ENCODE results near the gene HOXD9.
A peak's percentile ranks its signal among the peaks of the same experiment; 100 is the strongest.

DNA sequence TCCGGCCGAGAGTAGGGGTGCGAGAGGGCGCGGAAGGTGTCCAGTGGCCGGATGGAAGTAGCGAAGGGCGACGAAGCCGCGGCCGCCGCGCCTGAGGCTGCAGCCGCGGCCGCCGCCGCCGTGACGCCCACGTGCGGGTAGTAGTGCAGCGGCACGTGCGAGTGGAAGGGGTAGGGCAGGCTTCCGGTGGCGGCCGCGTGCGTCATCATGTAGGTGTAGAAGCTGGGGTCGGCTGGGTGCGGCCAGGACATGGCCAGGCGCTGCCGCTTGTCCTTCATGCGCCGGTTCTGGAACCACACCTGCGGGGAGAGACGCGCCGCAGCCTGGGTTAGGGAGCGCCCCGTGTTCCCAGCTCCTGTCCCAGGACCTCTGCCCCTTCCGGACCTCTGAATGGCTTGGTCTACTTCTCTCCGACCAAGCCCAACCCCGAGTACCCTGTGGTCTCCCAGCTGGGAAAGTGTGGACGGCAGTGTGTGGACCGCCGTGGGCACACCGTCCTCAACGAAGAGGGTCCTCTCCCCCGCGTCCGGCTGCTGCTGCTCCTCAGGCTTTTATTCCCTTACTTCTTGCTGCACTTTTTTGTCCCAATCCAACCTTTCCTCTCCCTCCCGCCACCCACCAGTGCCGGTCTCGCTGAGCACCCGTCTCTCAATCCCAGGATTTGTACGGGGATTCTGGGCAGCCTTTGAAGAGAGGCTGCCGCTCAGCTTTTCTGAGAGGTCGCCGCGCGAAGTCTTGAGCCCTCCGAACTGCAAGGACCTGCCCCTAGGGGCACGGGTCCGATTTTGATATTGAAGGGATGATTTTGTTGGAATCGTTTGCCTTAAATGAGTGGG lies 41.8 kb upstream of the HOXD9 start:
- TF ChIP-seq HDAC2 (IDR thresholded peaks at IDR 0.05; ENCODE audit: borderline replicate concordance in 1 of 2, low read depth in 2 of 2, low read length in 2 of 2) (no peak), EZH2 (IDR thresholded peaks at IDR 0.05; ENCODE audit: low read depth, low read length, severe bottlenecking) (peak; percentile 84), POLR2AphosphoS5 (IDR thresholded peaks at IDR 0.05; ENCODE audit: low read depth, low read length) (no peak), KDM1A (IDR thresholded peaks at IDR 0.05; ENCODE audit: borderline replicate concordance, low read length) (no peak), SP1 (IDR thresholded peaks at IDR 0.05; ENCODE audit: low read depth, low read length) (no peak), SIRT6 (IDR thresholded peaks at IDR 0.05; ENCODE audit: low read length) (no peak), YY1 (IDR thresholded peaks at IDR 0.05; ENCODE audit: low read depth, low read length) (no peak), POLR2A (IDR thresholded peaks at IDR 0.05; ENCODE audit: control extremely low read depth in 1 of 2, low read depth in 2 of 2, low read length in 2 of 2) (no peak), CBX5 (IDR thresholded peaks at IDR 0.05; ENCODE audit: low read depth, low read length) (no peak)
- TF ChIP-seq, protein P1, sequence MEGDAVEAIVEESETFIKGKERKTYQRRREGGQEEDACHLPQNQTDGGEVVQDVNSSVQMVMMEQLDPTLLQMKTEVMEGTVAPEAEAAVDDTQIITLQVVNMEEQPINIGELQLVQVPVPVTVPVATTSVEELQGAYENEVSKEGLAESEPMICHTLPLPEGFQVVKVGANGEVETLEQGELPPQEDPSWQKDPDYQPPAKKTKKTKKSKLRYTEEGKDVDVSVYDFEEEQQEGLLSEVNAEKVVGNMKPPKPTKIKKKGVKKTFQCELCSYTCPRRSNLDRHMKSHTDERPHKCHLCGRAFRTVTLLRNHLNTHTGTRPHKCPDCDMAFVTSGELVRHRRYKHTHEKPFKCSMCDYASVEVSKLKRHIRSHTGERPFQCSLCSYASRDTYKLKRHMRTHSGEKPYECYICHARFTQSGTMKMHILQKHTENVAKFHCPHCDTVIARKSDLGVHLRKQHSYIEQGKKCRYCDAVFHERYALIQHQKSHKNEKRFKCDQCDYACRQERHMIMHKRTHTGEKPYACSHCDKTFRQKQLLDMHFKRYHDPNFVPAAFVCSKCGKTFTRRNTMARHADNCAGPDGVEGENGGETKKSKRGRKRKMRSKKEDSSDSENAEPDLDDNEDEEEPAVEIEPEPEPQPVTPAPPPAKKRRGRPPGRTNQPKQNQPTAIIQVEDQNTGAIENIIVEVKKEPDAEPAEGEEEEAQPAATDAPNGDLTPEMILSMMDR (IDR thresholded peaks at IDR 0.05; ENCODE audit: control extremely low read depth in 1 of 3, insufficient read depth in 1 of 3, low read depth in 1 of 3, low read length in 3 of 3), result no peak
